SK-N-SH (cell line): ENCODE measurements around the gene F11R. TPM values are rescaled to one million over a fixed set of nuclear protein-coding genes. Genes with fewer than 3 reads are reported as not detected.

Experiments used
- CTCF ChIA-PET: fragments of 300-600, 350-600 bp; formaldehyde crosslinking; extraction: SDS; loops from one replicate; lab custom pipeline; 2021; lab: Yijun Ruan, JAX
- POLR2A ChIA-PET: fragments of 350-600 bp; sonication (Branson Sonifier 250); formaldehyde crosslinking; extraction: SDS; loops from one replicate; lab custom pipeline; 2020; ENCODE audit warnings: antibody characterized with exemption, inconsistent platforms; lab: Yijun Ruan, JAX
- DNase-seq: peaks from one replicate; pipeline ENCODE4 v3.0.0; 2012
- H2AFZ ChIP-seq: fragments of 200-600 bp; sonication (generic); 2 replicates; pipeline ENCODE4 v1.8.1; 2016; ENCODE audit warnings: antibody characterized with exemption, mild to moderate bottlenecking, low read depth
- H3F3A ChIP-seq: fragments of 200-600 bp; sonication (generic); replicated peaks from 2 replicates; pipeline ENCODE3; 2016; ENCODE audit warnings: antibody characterized with exemption, mild to moderate bottlenecking; ENCODE audit not compliant: insufficient read depth
- H3K27ac ChIP-seq, 2 experiments: fragments of 200-500 bp in 1 of 2; fragments of 200-600 bp in 1 of 2; sonication (Bioruptor generic) in 1 of 2; sonication (generic), shearing (Covaris generic) in 1 of 2; 2 replicates each; pipeline versions ENCODE4 v1.5.1 to v1.6.1; 2014 to 2016; ENCODE audit warnings: low read depth in 2 of 2, inconsistent platforms in 1 of 2, low read length in 1 of 2, mild to moderate bottlenecking in 1 of 2, mixed read lengths in 1 of 2
- H3K27me3 ChIP-seq: fragments of 200-600 bp; sonication (generic), shearing (Covaris generic); 2 replicates; pipeline ENCODE4 v1.6.1; 2016; ENCODE audit warnings: mixed run types; ENCODE audit not compliant: insufficient read depth
- H3K36me3 ChIP-seq, 2 experiments: fragments of 200-500 bp in 1 of 2; fragments of 200-600 bp in 1 of 2; sonication (Bioruptor generic) in 1 of 2; sonication (generic) in 1 of 2; replicated peaks in 1 of 2; 2 replicates each; pipeline versions ENCODE3 to v1.5.1; 2014 to 2016; ENCODE audit warnings: low read length in 1 of 2, mild to moderate bottlenecking in 1 of 2; ENCODE audit not compliant: insufficient read depth in 2 of 2, control insufficient read depth in 1 of 2
- H3K4me1 ChIP-seq, 2 experiments: fragments of 200-500 bp in 1 of 2; fragments of 200-600 bp in 1 of 2; sonication (Bioruptor generic) in 1 of 2; sonication (generic), shearing (Covaris generic) in 1 of 2; 2 replicates each; pipeline versions ENCODE4 v1.5.1 to v1.6.1; 2014 to 2016; ENCODE audit warnings: low read depth in 1 of 2, low read length in 1 of 2, mixed run types in 1 of 2; ENCODE audit not compliant: insufficient read depth in 2 of 2, control insufficient read depth in 1 of 2
- H3K4me2 ChIP-seq: fragments of 200-600 bp; sonication (generic), shearing (Covaris generic); 2 replicates; pipeline ENCODE4 v1.6.1; 2017; ENCODE audit warnings: mixed run types
- H3K4me3 ChIP-seq, 2 experiments: fragments of 200-500 bp in 1 of 2; fragments of 200-600 bp in 1 of 2; sonication (Bioruptor generic) in 1 of 2; sonication (generic), shearing (Covaris generic) in 1 of 2; 2 replicates each; pipeline versions ENCODE4 v1.5.1 to v1.8.1; 2014 to 2016; ENCODE audit warnings: low read depth in 2 of 2, inconsistent platforms in 1 of 2, low read length in 1 of 2, mild to moderate bottlenecking in 1 of 2, mixed read lengths in 1 of 2, moderate library complexity in 1 of 2
- H3K79me2 ChIP-seq: fragments of 200-600 bp; sonication (generic); 2 replicates; pipeline ENCODE4 v1.8.1; 2017; ENCODE audit warnings: mild to moderate bottlenecking; ENCODE audit not compliant: insufficient read depth
- H3K9ac ChIP-seq: fragments of 200-600 bp; sonication (generic); 2 replicates; pipeline ENCODE4 v1.6.1; 2017; ENCODE audit warnings: mixed run types
- H3K9me2 ChIP-seq: fragments of 200-600 bp; sonication (generic); 2 replicates; pipeline ENCODE4 v1.6.1; 2017; ENCODE audit warnings: mixed run types
- H3K9me3 ChIP-seq: fragments of 200-600 bp; sonication (generic); 2 replicates; pipeline ENCODE4 v1.6.1; 2017; ENCODE audit warnings: mixed run types, mild to moderate bottlenecking, moderate library complexity
- H4K20me1 ChIP-seq: fragments of 200-600 bp; sonication (generic); 2 replicates; pipeline ENCODE4 v1.6.1; 2017; ENCODE audit warnings: mild to moderate bottlenecking, mixed run types; ENCODE audit not compliant: insufficient read depth
- CHD2 ChIP-seq: fragments of 150-350 bp; IDR thresholded peaks from 2 replicates; pipeline ENCODE4 v1.6.1; 2018; ENCODE audit warnings: low read length; ENCODE audit not compliant: partially characterized antibody
- ELF1 ChIP-seq: IDR thresholded peaks from 2 replicates; pipeline ENCODE4 v1.4.0; 2012
- GATA2 ChIP-seq: sonication (generic); formaldehyde crosslinking; IDR thresholded peaks from 2 replicates; pipeline ENCODE4 v1.5.0; 2020; ENCODE audit warnings: mild to moderate bottlenecking, missing genetic modification reagents
- JUND ChIP-seq: IDR thresholded peaks from 2 replicates; pipeline ENCODE4 v1.4.0; 2012
- MEF2A ChIP-seq: IDR thresholded peaks from 2 replicates; pipeline ENCODE4 v1.4.0; 2012; ENCODE audit warnings: low read depth, borderline replicate concordance
- NRF1 ChIP-seq: IDR thresholded peaks from 2 replicates; pipeline ENCODE4 v1.6.1; 2012; ENCODE audit warnings: low read depth, mild to moderate bottlenecking, low read length
- PBX3 ChIP-seq: IDR thresholded peaks from 2 replicates; pipeline ENCODE4; 2012
- REST ChIP-seq: IDR thresholded peaks from 2 replicates; pipeline ENCODE4 v1.6.1; 2012; ENCODE audit warnings: mild to moderate bottlenecking, low read depth, low read length, moderate library complexity
- RXRA ChIP-seq: IDR thresholded peaks from 2 replicates; pipeline ENCODE4 v1.4.0; 2012; ENCODE audit warnings: low read depth, mild to moderate bottlenecking, borderline replicate concordance
- TCF12 ChIP-seq: IDR thresholded peaks from 2 replicates; pipeline ENCODE4 v1.4.0; 2012
- USF1 ChIP-seq: IDR thresholded peaks from 2 replicates; pipeline ENCODE4 v1.4.0; 2012; ENCODE audit warnings: low read depth, borderline replicate concordance
- WGBS: methylation state at CpG from one replicate; pipeline ENCODE4 v1.1.6; 2017; ENCODE audit warnings: low lambda C conversion rate; 5-methylcytosine and 5-hydroxymethylcytosine counted together
- polyA plus RNA-seq, 3 experiments: library from polyadenylated mRNA; depleted of rRNA; stranded (reverse); fragments of >200 nt; gene quantifications; 2 replicates each; pipeline ENCODE4 v1.2.3, GENCODE V29; 2012
- TF ChIP-seq, protein P1 (sequence below): IDR thresholded peaks from 2 replicates; pipeline ENCODE4 v1.4.0; 2012; ENCODE audit warnings: low read depth
- TF ChIP-seq, protein P2 (sequence below): fragments of 200-600 bp; sonication (generic); IDR thresholded peaks from 2 replicates; pipeline ENCODE4 v1.6.1; 2017; ENCODE audit warnings: antibody characterized with exemption, mild to moderate bottlenecking, moderate library complexity

The F11R gene
- polyA plus RNA-seq, 1 of the 3 experiments (the other 2 are of a cell fraction) = 9.0 TPM

GRCh38 chr1:161046605-161047228 is 25.8 kb upstream of the F11R start:
- Histone ChIP-seq H3K4me1 (peaks cover 0 to 7% of the 10 kb centered on the region in 2 experiments; a peak in 2 of 4 replicates), H3K4me3 (peak overlapping the region; percentile 69 to 75), H3F3A (peaks cover 5% of the 10 kb centered on the region), H3K27me3 (no peaks in the 10 kb centered on the region), H3K4me2 (peak overlapping the region; percentile 90), H3K9me3 (no peaks in the 10 kb centered on the region), H3K27ac (peak overlapping the region; percentile 93 to 99; a peak in 3 of 4 replicates), H3K9ac (peak overlapping the region; percentile 76; the same call in 1 of the 2 replicates), H3K9me2 (no peaks in the 10 kb centered on the region), H2AFZ (peak overlapping the region; percentile 80), H3K79me2 (peaks cover 22% of the 10 kb centered on the region), H3K36me3 (peaks cover 6 to 15% of the 10 kb centered on the region in 2 experiments), H4K20me1 (no peaks in the 10 kb centered on the region)
- 43% methylated on average over 2 of the region's 2 CpGs for WGBS
- DNase-seq = no peak
- ChIA-PET POLR2A (interaction anchor here (1.3 to 3.2 kb wide), 4 partner anchors 51 to 155 kb away, joined by 4 to 15 read pairs (median 11); partner anchors contain the start of genes DEDD, KLHDC9, NDUFS2 and NIT1), CTCF (interaction anchor here (0.6 to 3.2 kb wide), 6 partner anchors 8 to 96 kb away, joined by 3 to 26 read pairs (median 4); partner anchors contain the start of gene TSTD1)
- no peak for TF ChIP-seq PBX3
- no peak for TF ChIP-seq NRF1
- no peak for TF ChIP-seq JUND
- no peak for TF ChIP-seq GATA2 (CRISPR knock-in tag)
- no peak for TF ChIP-seq ELF1
- no peak for TF ChIP-seq RXRA
- no peak for TF ChIP-seq CHD2
- no peak for TF ChIP-seq MEF2A

- no peaks in the 10 kb centered on the region for H3K27me3 ChIP-seq
- POLR2A ChIA-PET = interaction anchor here (0.7 to 3.2 kb wide), 9 partner anchors 8 to 156 kb away, joined by 3 to 15 read pairs (median 5); partner anchors contain the start of genes DEDD, KLHDC9, NDUFS2 and NIT1
- TF ChIP-seq PBX3 (peak; percentile 12; the same call in 1 of the 2 replicates), TCF12 (no peak), REST (0 out of 2 replicates have a peak, but pooled peaks have one; percentile 14), GATA2 (CRISPR knock-in tag) (0 out of 2 replicates have a peak, but pooled peaks have one; percentile 32), RXRA (no peak), NRF1 (peak; percentile 83), USF1 (no peak)
- TF ChIP-seq, protein P1, sequence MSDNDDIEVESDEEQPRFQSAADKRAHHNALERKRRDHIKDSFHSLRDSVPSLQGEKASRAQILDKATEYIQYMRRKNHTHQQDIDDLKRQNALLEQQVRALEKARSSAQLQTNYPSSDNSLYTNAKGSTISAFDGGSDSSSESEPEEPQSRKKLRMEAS = peak; percentile 80
- TF ChIP-seq, protein P2, sequence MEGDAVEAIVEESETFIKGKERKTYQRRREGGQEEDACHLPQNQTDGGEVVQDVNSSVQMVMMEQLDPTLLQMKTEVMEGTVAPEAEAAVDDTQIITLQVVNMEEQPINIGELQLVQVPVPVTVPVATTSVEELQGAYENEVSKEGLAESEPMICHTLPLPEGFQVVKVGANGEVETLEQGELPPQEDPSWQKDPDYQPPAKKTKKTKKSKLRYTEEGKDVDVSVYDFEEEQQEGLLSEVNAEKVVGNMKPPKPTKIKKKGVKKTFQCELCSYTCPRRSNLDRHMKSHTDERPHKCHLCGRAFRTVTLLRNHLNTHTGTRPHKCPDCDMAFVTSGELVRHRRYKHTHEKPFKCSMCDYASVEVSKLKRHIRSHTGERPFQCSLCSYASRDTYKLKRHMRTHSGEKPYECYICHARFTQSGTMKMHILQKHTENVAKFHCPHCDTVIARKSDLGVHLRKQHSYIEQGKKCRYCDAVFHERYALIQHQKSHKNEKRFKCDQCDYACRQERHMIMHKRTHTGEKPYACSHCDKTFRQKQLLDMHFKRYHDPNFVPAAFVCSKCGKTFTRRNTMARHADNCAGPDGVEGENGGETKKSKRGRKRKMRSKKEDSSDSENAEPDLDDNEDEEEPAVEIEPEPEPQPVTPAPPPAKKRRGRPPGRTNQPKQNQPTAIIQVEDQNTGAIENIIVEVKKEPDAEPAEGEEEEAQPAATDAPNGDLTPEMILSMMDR = no peak
These were observed 25.0 kb upstream of the F11R start, which contains the start of gene USF1 for GRCh38 chr1:161045736-161046604. Gene USF1, minus strand, starts transcription at chr1:161045977. Its CDS starts 2,702 bp downstream, at chr1:161043275.

More at GRCh38 chr1:161045736-161046604, 25.0 kb upstream of the F11R start, which contains the start of gene USF1:
- Histone ChIP-seq H3K4me3 (peak within 1 kb of the TSS; percentile 69 to 75), H3F3A (peaks cover 5% of the 10 kb centered on the region), H2AFZ (peak within 1 kb of the TSS; percentile 80), H3K9ac (peak within 1 kb of the TSS; percentile 76), H3K4me1 (peaks cover 0 to 7% of the 10 kb centered on the region in 2 experiments; a peak in 2 of 4 replicates), H3K9me2 (no peaks in the 10 kb centered on the region), H3K36me3 (peaks cover 7 to 21% of the 10 kb centered on the region in 2 experiments), H4K20me1 (no peaks in the 10 kb centered on the region), H3K79me2 (peaks cover 22% of the 10 kb centered on the region), H3K9me3 (no peaks in the 10 kb centered on the region), H3K27ac (peak within 1 kb of the TSS; percentile 93 to 99), H3K4me2 (peak within 1 kb of the TSS; percentile 90)
- CTCF ChIA-PET = interaction anchor here (0.6 to 3.2 kb wide), 6 partner anchors 7 to 95 kb away, joined by 3 to 26 read pairs (median 4); partner anchors contain the start of gene TSTD1
- DNase-seq = peak; percentile 93
- WGBS = under 1% methylated on average over 25 of the region's 29 CpGs
